Osteocyte (in vitro differentiated cells): ENCODE data around the gene LIMK2. TPM values are rescaled to one million over a fixed set of nuclear protein-coding genes. Genes with fewer than 3 reads are reported as not detected.
"Not testable (repeated sequence)": the region's sequence is repeated elsewhere in the genome, so short reads cannot be mapped to it uniquely, and the experiment has no call there.

Source experiments
- DNase-seq: peaks from one replicate; pipeline ENCODE4 v3.0.0; 2021; ENCODE audit warnings: mixed read lengths; ENCODE audit not compliant: unreplicated experiment; ENCODE audit errors: extremely low spot score
- H3K27ac Mint-ChIP-seq: one replicate; pipeline ENCODE4 v1.8.0; 2021; ENCODE audit warnings: mild to moderate bottlenecking, mixed read lengths; ENCODE audit not compliant: unreplicated experiment
- H3K27me3 Mint-ChIP-seq: one replicate; pipeline ENCODE4 v1.8.0; 2021; ENCODE audit warnings: mixed read lengths; ENCODE audit not compliant: unreplicated experiment
- H3K36me3 Mint-ChIP-seq: one replicate; pipeline ENCODE4 v1.8.0; 2021; ENCODE audit warnings: mixed read lengths; ENCODE audit not compliant: unreplicated experiment
- H3K4me1 Mint-ChIP-seq: one replicate; pipeline ENCODE4 v1.8.0; 2021; ENCODE audit warnings: mixed read lengths; ENCODE audit not compliant: unreplicated experiment
- H3K4me3 Mint-ChIP-seq: one replicate; pipeline ENCODE4 v1.8.0; 2021; ENCODE audit warnings: mild to moderate bottlenecking, moderate library complexity, mixed read lengths; ENCODE audit not compliant: unreplicated experiment
- H3K9me3 Mint-ChIP-seq: one replicate; pipeline ENCODE4 v1.8.0; 2021; ENCODE audit warnings: mixed read lengths; ENCODE audit not compliant: unreplicated experiment
- total RNA-seq: library from RNA; stranded (reverse); gene quantifications from 2 replicates; pipeline ENCODE4 v1.2.1, GENCODE V29; 2021
- TF ChIP-seq, protein P1 (sequence below): fragments of 200-600 bp; sonication (generic); IDR thresholded peaks from 2 replicates; pipeline ENCODE4 v1.5.0; 2021; ENCODE audit warnings: antibody characterized with exemption, mild to moderate bottlenecking, moderate library complexity

Gene LIMK2
- total RNA-seq, 1 donor from 2014 or later, result 49.8 TPM

DNA sequence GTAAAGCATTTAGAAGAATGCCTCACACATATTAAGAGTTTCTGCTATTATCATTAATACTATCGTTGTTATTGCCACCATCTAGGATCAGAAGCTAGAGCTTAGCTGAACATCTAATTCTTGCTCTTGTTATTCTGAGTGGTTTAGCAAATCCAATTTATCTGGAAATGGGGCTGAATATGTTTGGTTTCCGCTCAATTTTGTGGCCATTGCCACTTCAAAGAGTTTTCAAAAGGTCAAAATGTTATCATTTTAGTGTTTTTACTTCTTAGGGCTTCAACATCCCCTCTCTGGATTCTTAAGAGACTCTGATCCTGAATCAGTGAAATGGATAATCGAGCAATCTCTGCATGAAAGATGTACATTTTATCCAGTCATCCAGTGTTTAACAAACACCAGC is 90.4 kb downstream of the LIMK2 start:
- Mint-ChIP-seq H3K4me1 (no peaks in the 10 kb centered on the region), H3K36me3 (no peaks in the 10 kb centered on the region), H3K4me3 (no peak overlapping the region), H3K27ac (no peak overlapping the region), H3K27me3 (peaks cover 53% of the 10 kb centered on the region), H3K9me3 (no peaks in the 10 kb centered on the region)
- TF ChIP-seq, protein P1, sequence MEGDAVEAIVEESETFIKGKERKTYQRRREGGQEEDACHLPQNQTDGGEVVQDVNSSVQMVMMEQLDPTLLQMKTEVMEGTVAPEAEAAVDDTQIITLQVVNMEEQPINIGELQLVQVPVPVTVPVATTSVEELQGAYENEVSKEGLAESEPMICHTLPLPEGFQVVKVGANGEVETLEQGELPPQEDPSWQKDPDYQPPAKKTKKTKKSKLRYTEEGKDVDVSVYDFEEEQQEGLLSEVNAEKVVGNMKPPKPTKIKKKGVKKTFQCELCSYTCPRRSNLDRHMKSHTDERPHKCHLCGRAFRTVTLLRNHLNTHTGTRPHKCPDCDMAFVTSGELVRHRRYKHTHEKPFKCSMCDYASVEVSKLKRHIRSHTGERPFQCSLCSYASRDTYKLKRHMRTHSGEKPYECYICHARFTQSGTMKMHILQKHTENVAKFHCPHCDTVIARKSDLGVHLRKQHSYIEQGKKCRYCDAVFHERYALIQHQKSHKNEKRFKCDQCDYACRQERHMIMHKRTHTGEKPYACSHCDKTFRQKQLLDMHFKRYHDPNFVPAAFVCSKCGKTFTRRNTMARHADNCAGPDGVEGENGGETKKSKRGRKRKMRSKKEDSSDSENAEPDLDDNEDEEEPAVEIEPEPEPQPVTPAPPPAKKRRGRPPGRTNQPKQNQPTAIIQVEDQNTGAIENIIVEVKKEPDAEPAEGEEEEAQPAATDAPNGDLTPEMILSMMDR, result no peak
- DNase-seq, result no peak

DNA sequence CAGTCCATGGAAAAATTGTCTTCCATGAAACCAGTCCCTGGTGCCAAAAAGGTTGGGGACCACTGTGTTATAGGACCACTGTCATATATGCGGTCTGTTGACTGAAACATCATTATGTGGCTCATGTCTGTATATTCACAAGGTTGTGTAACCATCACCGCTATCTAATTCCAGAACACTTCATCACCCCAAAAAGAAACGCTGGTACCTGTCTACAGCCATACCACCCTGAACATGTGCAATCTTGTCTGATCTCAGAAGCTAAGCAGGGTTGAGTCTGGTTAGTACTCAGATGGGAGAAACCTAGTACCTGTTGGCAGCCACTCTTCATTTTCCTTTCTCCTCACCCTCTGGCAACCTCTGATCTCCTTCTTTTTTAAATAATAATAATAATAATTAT is 93.1 kb downstream of the LIMK2 start:
- Mint-ChIP-seq H3K27me3 (peaks cover 48% of the 10 kb centered on the region), H3K9me3 (no peaks in the 10 kb centered on the region), H3K27ac (no peak overlapping the region), H3K36me3 (no peaks in the 10 kb centered on the region), H3K4me3 (no peak overlapping the region), H3K4me1 (no peaks in the 10 kb centered on the region)
- DNase-seq, result no peak
- TF ChIP-seq, protein P1, result no peak

DNA sequence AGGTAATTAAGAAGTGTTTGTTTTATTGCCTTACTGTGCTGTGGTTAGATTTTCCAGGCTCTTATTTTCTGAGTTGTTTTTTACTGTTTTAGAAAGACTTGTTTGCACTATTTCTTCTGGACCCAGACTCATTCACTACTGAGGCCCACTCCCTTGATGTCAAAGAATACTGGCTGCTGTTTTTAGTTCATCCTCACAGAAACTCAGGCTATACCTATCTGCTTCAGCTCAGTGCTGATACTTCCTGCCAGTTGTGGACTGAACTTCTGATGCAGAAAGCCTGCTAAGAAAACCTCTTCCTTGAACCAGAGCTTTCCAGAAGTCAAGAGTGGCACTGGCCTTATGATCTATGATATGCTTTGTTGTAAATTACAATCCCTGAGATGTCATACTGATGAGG is 96.1 kb downstream of the LIMK2 start:
- Mint-ChIP-seq H3K27ac (no peak overlapping the region), H3K4me3 (no peak overlapping the region)
- TF ChIP-seq, protein P1, result no peak

DNA sequence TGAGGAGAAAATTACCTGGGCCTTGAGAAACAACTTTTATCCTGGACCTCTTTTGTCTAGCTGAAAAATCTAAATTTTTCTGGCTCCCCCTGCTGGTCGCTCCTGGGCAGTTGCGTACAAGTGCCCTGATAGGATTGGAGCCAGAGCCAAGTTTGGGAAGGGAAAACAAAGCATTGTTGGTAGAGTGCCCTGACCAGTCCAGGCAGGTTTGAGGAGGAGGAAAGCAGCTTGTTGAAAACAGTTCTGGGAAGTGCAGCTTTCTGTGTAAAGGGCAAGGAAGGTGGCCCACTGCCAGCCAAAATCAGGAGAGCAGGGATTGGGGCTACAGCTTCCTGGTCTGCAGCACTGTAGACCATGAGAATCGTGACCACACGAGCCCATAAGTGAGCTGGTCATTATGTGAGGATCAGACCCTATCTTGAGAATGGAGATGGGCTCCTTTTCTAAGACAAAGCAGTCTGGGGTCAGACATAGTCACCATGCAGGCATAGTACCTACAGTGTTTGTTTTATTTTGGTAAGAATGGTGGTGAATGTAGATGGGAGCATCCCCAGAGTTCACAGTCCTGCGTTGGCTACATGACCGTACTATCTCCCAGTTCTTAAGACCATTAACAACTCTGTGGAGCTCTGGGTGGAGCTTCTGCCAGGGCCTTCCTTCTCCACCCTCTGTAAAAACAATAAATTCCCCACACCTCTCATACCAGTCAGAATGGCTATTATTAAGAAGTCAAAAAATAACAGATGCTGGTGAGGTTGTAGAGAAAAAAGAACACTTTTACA is 101.5 kb downstream of the LIMK2 start:
- DNase-seq, result no peak
- H3K36me3 Mint-ChIP-seq, result peaks cover 4% of the 10 kb centered on the region
- peaks cover 10% of the 10 kb centered on the region for H3K9me3 Mint-ChIP-seq
- H3K27ac Mint-ChIP-seq, result peak overlapping the region; percentile 33
- no peak overlapping the region for H3K4me3 Mint-ChIP-seq
- H3K4me1 Mint-ChIP-seq, result peaks cover 3% of the 10 kb centered on the region
- TF ChIP-seq, protein P1, result peak; percentile 89
- peaks cover 6% of the 10 kb centered on the region for H3K27me3 Mint-ChIP-seq

More for the DNA sequence above, 96.1 kb downstream of the LIMK2 start:
- Mint-ChIP-seq H3K4me1 (no peaks in the 10 kb centered on the region), H3K27me3 (peaks cover 22% of the 10 kb centered on the region), H3K9me3 (no peaks in the 10 kb centered on the region), H3K36me3 (no peaks in the 10 kb centered on the region)
- no peak for DNase-seq

DNA sequence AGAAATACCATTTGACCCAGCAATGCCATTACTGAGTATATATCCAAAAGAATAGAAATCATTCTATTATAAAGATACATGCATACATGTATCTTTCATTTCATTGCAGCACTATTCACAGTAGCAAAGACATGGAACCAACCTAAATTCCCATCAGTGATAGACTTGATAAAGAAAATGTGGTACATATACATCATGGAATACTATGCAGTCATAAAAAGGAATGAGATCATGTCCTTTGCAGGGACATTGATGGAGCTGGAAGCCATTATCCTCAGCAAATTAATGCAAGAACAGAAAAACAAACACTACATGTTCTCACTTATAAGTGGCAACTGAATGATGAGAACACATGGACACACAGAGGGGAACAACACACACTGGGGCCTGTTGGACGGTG is 102.1 kb downstream of the LIMK2 start:
- not testable (repeated sequence) for H3K4me1 Mint-ChIP-seq, H3K4me3 Mint-ChIP-seq, H3K36me3 Mint-ChIP-seq, H3K9me3 Mint-ChIP-seq, H3K27ac Mint-ChIP-seq, DNase-seq, H3K27me3 Mint-ChIP-seq
